IPS DF 4.7 (cell line): Measurements from ENCODE around the gene CCDC127.
"Not testable (repeated sequence)": the region's sequence is repeated elsewhere in the genome, so short reads cannot be mapped to it uniquely, and the experiment has no call there.

Source experiments
- DNase-seq: peaks from one replicate; pipeline ENCODE4 v3.0.0-alpha.2; 2013; ENCODE audit warnings: low spot score; ENCODE audit errors: extremely low read depth

CCDC127 gene

DNA sequence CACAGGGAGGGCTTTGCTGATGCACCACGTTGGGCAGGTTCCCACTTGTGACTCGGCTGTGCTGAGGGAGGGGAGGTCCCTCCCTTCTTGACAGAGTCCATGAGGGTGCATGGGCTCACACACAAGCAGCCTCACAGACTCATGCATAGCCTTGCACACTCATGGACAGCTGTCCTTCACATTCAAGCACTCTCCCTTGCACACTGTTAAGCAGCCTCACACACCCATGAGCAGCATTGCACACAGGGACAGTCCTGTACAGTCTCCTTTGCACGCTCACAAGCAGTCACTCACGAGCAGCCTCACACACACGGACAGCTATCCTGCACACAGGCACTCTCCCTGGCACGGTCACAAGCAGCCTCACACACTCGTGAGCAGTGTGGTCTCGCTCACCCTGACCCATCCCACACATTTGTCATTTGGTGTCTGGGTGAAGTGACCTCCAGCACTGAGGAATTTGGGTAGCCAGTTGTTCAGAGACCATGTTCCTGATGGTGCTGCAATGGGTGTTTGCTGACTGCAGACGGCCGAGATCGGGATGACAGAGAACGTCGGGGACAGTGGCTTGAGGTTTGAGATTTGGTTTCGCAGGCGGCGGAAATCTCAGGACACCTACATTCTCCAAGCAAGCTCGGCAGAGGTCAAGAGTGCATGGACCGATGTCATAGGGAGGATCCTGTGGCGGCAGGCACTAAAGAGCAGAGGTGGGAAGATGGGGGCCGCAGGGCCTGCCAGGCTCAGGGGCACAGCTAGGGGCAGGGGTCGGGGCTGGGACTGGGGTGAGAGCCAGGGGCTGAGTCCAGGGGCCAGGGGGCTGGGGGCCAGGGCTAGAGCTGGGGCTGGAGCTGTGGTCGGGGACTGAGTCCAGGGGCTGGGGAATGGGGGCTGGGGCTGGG, 44.3 kb downstream of the CCDC127 start:
- DNase-seq, result no peak

DNA sequence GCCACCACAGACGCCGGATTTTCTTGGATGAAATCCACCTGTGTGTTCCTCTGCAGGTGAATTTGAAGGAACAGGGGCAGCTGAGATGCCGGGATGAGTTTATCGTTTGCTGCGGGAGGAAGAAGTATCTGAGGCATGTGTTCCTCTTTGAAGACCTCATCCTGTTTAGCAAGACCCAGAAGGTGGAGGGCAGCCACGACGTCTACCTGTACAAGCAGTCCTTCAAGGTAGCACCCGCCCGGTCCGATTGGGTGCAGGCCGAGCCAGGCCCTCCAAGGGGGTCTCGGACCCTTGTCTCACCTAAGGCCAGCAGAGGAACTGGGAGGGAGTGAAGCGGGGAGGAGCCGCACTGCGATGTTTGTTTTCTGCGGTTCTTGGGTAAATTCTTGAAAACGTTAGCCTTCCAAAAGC, 45.1 kb downstream of the CCDC127 start:
- no peak for DNase-seq

DNA sequence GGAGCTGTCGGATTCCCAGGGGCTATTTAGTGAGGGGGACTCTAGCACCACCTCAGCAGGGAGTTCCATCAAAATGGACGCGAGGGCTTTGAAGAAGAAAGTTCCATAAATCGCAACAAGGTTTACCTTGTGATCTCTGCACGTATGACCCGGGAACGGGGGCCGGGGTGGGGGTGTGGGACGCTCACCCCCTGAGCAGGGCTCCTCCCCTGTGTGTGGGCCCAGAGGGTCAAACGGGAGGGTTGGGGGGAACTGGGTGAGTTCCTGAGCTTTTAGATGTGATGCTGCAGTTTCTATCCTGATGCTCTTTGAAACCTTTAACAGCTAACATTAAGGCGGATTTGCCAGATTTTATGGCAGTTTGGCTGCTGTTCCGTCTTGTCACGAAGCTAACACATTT, 45.5 kb downstream of the CCDC127 start:
- no peak for DNase-seq

DNA sequence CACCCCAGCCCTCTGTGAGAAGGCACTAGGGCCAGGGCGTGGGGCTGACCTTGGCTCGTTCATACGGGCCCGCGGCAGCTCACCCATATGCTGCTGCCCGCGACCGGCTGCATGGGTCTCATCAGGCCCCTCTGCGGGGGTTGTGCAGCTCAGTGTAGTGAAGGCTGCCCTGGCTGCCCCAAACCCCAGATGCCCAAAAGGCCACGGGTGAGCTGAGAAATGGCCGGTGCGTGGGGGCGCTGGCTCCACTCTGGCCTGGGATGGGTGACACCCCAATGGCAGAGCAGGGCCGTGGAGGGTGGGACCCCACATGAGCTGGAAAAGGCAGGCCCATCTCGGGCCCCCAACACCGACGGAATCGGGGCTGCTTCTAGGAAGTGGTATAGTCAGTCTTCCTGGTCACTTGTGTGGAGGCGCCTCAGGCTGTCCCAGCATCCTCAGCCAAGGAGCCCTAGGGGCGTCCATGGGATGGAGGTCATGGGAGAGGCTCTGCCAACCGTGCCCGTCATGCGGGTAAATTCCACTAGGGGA, 46.1 kb downstream of the CCDC127 start:
- DNase-seq, result no peak

DNA sequence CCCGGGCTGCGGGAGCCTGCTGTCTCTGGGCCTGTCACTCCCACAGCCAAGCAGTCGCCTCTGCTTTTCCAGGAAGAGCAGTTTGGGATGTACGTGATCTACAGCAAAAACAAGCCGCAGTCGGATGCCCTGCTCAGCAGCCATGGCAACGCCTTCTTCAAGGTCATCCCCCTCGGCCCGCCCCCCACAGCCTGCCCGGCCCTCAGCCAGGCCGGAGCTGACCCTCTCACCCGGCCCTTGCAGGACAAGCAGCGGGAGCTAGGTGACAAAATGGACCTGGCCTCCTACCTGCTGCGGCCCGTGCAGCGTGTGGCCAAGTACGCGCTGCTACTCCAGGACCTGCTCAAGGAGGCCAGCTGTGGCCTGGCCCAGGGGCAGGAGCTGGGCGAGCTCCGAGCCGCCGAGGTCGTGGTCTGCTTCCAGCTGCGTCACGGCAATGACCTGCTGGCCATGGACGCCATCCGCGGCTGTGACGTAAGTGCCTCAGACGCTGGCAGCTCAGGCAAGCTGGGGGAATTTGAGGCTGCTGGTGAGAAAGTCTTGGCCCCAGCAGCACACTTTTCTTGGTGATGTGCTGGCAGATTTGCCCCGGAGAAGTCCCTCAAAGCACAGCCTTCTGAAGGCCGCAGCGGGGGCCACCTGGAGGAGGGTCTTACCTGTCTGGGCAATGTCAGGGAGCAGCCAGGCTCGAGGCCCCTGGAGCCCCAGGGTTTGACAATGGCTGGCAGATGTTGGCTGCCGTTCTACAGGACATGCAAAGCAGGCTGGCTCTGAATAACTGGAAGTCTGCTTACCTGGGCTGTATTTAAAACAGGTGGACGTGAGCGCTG, 46.8 kb downstream of the CCDC127 start:
- DNase-seq, result no peak

DNA sequence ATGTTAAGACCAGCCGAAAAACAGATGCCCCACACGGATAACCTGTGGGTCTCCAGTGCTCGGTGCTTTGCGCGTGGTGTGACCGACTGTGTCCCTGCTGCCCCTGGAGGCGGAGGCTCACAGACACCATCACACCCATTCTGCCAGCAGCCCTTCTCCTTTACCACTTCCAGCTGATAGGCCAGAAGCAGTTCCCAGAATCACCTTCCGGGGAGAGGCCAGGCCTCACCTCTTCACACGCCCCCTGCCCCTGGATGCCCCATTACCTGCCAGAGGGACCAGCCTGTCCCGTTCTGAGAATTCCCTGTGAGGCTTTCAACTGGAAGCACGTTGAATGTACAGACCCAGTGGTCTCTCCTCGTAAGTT, 48.2 kb downstream of the CCDC127 start:
- DNase-seq, result no peak

DNA sequence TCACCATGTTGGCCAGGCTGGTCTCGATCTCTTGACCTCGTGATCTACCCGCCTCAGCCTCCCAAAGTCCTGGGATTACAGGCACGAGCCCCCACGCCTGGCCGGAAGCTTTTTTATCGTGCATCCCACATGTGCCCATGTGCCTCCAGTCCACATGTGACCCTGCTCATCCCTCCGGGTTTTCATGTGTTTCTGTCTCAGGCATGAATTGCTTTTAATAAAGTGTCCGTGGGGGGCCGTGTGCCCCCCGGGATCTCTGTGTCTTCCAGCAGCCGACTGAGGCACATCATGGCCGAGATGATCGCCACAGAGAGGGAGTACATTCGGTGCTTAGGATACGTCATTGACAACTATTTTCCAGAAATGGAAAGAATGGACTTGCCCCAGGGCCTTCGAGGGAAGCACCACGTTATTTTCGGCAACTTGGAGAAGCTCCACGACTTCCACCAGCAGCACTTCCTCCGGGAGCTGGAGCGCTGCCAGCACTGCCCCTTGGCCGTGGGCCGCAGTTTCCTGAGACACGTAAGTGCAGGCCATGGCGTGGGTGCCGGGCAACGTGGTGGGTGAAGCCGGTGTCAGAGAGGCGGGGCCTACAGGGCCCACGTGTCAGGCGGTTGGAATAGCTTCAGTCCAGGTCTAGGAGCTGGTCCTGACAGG, 48.8 kb downstream of the CCDC127 start:
- no peak for DNase-seq

DNA sequence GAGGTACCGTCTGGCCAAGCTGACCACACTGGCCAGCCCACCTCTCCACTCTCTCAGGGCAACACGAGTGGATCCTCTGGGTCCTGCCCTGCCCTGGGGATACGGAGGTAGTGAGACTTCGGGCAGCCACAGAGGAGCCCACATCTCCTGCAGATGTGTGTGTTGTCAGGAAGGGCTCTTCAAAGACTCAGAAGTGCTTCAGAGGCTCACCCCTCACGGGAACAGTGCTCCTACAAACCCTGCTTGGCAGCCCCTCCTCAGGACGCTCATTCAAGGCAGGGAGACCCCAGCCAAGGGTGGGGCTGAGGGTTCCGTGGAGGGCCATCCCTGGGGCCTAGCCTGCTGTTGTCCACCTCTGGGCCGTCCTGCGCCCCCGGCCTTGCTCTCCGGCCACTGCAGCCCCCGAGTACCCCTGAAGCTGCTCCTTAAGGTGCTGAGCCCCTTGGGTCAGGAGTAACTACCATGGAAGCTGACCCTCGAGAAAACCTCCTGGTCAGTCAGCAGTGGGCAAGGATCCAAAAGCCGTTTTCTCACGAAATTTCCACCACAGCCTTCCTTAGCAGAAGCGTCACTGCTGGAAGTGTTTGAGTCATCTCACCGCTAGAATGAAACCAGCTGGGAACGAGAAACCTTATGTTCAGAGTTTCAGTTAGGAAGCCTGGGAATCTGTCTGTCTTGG, 49.8 kb downstream of the CCDC127 start:
- no peak for DNase-seq

DNA sequence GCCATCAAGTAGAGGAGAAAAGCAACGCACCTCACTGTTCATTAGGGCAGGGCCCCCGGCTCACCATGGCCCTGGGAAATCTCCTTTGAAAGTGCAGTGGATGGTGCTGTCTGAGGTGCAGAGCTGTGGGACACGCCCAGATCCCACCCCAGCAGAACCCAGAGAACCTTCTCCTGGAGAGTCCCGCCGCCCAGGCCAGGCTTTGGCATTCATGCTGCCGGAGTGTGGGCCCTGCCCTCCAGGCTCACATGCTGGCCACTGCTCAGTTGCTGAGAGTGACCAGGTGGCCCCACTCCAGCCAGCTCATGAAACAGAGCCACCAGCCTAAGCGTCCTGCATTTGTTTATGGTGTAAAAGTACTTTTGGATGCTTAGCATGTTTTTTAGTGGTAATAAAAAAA, 50.4 kb downstream of the CCDC127 start:
- no peak for DNase-seq

DNA sequence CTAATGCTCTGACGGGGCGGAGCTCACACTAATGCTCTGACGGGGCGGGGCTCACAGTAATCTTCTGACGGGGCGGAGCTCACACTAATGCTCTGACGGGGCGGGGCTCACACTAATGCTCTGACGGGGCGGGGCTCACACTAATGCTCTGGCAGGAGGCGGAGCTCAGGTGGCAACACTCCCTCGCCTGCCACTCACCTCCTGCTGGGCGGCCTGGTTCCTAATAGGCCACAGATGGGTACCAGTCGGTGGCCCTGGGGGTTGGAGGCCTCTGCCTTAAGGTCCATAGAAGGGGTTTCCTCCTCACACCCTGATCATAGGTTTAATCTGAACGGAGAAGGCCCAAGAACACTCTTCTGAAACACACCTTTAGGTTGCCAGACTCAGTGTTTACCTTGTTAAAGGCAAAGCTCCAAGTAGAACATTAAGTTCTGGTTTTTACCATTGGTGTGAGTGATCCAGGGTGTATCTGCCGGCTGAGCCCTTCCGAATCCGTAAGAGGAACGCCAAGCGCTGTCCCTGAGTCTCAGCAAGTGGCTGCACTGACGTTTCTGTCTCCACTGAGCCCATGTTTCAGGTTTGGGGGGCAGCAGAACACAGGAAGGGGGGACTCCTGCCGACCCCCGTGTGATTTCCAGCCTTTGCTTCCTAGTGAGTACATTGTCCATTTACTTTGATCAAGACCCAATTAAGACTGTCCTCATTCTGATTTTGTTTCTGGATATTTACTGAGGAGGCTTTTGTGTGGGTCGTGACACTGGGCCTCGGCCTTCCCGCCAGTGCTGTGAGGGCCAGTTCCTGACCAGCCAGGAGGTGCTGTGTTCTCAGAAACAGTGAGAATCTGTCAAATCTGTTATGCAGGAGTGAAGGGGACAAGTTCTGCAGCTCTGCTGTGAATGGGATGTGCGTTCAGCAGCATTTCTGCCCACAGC, 51.2 kb downstream of the CCDC127 start:
- DNase-seq, result no peak

DNA sequence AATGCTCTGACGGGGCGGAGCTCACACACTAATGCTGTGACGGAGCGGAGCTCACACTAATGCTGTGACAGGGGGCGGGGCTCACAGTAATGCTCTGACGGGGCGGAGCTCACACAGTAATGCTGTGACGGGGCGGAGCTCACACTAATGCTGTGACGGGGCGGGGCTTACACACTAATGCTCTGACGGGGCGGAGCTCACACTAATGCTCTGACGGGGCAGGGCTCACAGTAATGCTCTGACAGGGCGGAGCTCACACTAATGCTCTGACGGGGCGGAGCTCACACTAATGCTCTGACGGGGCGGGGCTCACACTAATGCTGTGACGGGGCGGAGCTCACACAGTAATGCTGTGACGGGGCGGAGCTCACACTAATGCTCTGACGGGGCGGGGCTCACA, 53.2 kb downstream of the CCDC127 start:
- DNase-seq, result not testable (repeated sequence)

DNA sequence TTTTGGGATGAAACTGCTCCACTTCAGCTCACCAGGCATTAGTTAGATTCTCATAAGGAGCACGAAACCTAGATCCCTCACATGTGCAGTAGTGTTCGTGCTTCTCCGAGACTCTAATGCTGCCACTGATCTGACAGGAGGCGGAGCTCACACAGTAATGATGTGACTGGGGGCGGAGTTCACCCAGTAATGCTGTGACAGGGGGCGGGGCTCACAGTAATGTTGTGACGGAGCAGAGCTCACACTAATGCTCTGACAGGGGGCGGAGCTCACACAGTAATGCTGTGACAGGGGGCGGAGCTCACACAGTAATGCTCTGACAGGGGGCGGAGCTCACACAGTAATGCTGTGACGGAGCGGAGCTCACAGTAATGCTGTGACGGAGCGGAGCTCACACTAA, 53.7 kb downstream of the CCDC127 start:
- no peak for DNase-seq

DNA sequence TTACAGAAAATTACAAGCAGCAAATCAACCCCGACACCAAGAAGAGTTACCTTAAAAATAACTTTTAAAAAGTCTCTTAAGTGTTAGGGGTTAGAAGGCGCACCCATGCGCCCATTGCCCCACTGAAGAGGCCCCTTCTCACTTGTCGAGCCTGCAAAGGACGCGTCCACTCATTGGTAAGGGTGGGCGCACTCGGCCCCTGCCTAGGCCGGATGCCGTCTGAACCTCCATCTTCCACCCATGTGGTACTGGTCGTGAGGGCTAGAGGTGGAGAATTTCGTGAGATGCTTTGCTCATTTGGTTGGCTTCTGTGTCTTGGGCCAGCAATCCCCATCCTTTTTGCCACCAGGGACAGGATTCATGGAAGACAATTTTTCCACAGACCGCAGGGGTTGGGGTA, 54.1 kb downstream of the CCDC127 start:
- DNase-seq, result no peak

DNA sequence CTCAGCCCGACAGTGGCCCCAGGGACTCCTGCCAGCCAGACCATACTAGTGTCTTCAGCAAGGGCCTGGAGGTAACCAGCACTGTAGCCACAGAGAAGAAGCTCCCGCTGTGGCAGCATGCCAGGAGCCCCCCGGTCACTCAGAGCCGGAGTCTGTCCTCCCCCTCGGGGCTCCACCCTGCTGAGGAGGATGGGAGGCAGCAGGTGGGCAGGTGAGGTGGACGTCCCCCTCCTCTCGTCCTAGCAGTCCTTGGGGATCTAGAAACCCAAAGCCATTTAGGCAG, 54.7 kb downstream of the CCDC127 start:
- DNase-seq, result no peak

DNA sequence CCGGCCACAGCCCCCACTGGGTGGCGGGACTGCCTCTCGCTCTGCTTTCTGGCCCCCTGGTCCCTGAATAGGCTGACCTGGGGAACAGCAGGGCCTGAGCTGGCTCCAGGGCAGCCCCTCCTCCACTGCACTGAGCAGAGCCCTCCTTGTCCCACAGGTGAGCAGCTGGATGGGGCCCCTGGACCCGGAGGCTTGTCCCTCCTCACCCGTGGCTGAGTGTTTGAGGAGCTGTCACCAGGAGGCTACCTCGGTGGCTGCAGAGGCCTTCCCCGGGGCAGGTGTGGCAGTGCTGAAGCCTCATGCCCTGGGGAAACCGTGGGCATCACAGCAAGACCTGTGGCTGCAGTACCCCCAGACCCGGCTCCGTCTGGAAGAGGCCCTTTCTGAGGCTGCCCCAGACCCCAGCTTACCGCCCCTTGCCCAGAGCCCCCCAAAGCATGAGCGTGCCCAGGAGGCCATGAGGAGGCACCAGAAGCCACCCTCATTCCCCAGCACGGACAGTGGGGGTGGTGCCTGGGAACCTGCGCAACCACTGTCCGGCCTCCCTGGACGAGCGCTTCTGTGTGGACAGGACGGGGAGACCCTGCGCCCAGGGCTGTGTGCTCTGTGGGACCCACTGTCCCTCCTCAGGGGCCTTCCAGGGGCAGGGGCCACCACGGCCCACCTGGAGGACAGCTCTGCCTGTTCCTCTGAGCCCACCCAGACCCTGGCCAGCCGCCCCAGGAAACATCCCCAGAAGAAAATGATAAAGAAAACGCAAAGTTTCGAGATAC, 55.2 kb downstream of the CCDC127 start:
- DNase-seq, result no peak

DNA sequence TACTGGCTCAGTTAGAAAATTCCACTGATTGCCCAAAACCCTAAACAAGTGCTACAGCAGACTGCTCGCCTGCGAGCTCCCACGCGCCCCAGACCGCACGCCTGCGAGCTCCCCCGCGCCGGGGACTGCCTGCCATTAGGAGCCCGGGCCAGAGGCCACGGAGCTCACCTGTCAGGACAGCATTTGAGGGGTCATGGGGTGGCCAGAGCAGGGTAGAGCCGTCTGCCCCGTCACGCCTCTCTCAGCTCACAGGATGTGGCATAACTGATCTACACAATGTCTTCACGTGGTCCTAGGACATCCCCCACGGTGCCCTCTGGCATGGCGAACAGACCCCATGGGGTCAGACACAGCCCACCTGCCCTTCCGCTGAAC, 55.8 kb downstream of the CCDC127 start:
- no peak for DNase-seq

DNA sequence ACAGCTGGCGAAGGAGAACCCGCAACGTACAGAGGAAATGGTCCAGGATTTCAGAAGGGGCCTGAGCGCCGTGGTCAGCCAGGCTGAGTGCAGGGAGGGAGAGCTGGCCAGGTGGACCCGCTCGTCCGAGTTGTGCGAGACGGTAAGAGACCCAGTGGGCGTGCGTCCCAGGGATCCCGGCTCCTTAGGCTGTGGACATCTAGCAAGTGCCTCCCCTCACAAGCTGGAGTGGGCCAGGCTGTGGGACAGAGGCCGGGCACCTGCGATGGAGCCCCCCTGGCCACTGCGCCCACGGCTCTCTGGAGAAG, 56.2 kb downstream of the CCDC127 start:
- DNase-seq, result no peak

DNA sequence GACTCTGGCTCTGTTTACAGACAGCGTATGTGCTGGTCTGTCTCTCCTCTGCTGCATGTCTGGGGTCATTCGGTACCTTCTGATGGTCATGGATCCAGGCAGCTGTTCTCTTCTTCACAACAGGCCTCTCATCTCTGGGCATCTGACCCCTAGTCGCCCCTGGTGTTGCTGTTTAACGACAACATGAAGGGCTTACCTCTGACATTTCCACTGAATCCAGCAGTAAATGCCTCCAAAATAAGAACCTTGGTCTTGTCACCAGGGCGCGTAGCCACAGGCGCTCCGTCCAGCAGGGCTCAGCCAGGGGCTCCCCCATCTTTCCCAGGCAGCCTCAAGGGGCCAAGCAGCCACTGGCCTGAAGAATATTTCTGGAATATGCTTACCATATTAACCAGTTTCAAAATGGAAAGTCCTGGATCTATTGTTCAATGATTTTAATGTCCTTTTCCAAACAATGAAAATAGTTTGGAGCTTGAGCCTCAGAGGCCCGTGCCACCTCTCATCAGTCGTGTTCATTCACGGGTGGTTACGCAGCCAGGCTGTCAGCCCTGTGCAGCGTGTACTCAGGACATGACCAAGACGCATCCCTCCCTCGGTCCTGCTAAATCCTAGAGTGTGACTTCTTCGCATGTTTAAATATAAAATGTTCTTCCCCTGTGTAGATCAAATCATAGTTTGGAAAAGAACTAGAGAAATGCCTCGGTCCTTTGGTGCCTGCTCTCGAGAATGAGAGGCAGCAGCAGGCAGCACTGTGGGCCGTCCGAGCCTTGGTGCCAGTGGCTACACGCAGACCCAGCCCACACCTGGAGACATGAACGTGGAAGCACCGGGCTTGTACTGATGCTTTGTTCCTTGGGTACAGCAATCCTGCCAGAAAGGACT, 56.8 kb downstream of the CCDC127 start:
- DNase-seq, result no peak

DNA sequence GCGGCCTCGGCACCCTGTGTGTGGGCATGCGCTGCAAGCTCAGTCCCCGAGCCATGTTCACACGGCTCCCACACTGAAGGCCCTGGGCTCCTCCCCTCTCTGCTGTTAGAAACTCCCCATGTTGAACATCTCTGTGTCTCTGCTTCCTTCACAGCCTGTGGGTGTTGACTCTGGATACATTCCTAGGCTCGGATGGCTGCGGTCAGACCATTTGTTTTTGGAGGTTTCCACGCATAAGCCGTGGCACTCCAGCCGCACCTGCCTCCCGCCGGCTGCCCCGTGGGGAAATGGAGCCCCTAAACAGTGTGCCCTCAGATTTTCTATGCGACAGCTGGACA, 57.8 kb downstream of the CCDC127 start:
- no peak for DNase-seq
